ENCODE results near the gene TEX2. TPM values are rescaled to one million over a fixed set of nuclear protein-coding genes. Genes with fewer than 3 reads are reported as not detected.
A peak's percentile ranks its signal among the peaks of the same experiment; 100 is the strongest.
"Not testable (repeated sequence)": the region's sequence is repeated elsewhere in the genome, so short reads cannot be mapped to it uniquely, and the experiment has no call there.

Gene TEX2
- total and polyA plus RNA-seq, 7 experiments from 2014 or later: 7.9 to 24.2 (median 14.4) TPM

- Histone ChIP-seq H3K27me3 (ENCODE audit: control insufficient read depth in 2 of 2, insufficient read depth in 2 of 2, low read length in 2 of 2) (no peaks in the 10 kb centered on the region), H3K36me3 (ENCODE audit: control insufficient read depth in 2 of 3, insufficient read depth in 3 of 3, low read length in 3 of 3) (no peaks in the 10 kb centered on the region), H3K9me3 (ENCODE audit: control insufficient read depth in 2 of 3, low read length in 3 of 3) (no peaks in the 10 kb centered on the region), H3K27ac (ENCODE audit: low read depth, low read length) (no peak overlapping the region), H3K4me1 (ENCODE audit: control insufficient read depth in 2 of 2, insufficient read depth in 2 of 2, low read length in 2 of 2) (peaks cover 0 to 5% of the 10 kb centered on the region in 2 donors), H3K4me3 (ENCODE audit: low read length) (no peak overlapping the region)
- Mint-ChIP-seq H3K9me3 (no peaks in the 10 kb centered on the region), H3K27me3 (no peaks in the 10 kb centered on the region), H3K4me1 (peaks cover 0 to 49% (median 35%) of the 10 kb centered on the region in 7 donors), H3K27ac (no peak overlapping the region), H3K36me3 (peaks cover 0 to 17% (median 0%) of the 10 kb centered on the region in 5 donors), H3K4me3 (no peak overlapping the region)
- DNase-seq (no peak), ATAC-seq (no peak)
- CTCF ChIA-PET: interaction anchor here (0.9 kb wide), 1 partner anchor 37 kb away, joined by 3 read pairs; no protein-coding TSS in a partner anchor
- intact Hi-C loops (cut with micrococcal nuclease): no loop called here
- POLR2A ChIA-PET: interaction anchor here (0.8 kb wide), 1 partner anchor 32 kb away, joined by 4 read pairs; no protein-coding TSS in a partner anchor
Observed at GRCh38 chr17:64244165-64244564, 18.9 kb downstream of the TEX2 start.

- Histone ChIP-seq H3K36me3 (ENCODE audit: control insufficient read depth in 2 of 3, insufficient read depth in 3 of 3, low read length in 3 of 3) (no peaks in the 10 kb centered on the region), H3K9me3 (ENCODE audit: control insufficient read depth in 2 of 3, low read length in 3 of 3) (no peaks in the 10 kb centered on the region), H3K27me3 (ENCODE audit: control insufficient read depth in 2 of 2, insufficient read depth in 2 of 2, low read length in 2 of 2) (no peaks in the 10 kb centered on the region), H3K4me1 (ENCODE audit: control insufficient read depth in 2 of 2, insufficient read depth in 2 of 2, low read length in 2 of 2) (peaks cover 0 to 5% of the 10 kb centered on the region in 2 donors), H3K4me3 (ENCODE audit: low read length) (no peak overlapping the region), H3K27ac (ENCODE audit: low read depth, low read length) (no peak overlapping the region)
- ATAC-seq (no peak), DNase-seq (no peak)
- no peaks in the 10 kb centered on the region for H3K9me3 Mint-ChIP-seq
- intact Hi-C loops (cut with micrococcal nuclease): no loop called here
- no peaks in the 10 kb centered on the region for H3K27me3 Mint-ChIP-seq
- no peak overlapping the region for H3K27ac Mint-ChIP-seq
- peaks cover 3 to 47% (median 37%) of the 10 kb centered on the region in 7 donors for H3K4me1 Mint-ChIP-seq
- no peak overlapping the region for H3K4me3 Mint-ChIP-seq
- ChIA-PET POLR2A (interaction anchor here (0.8 kb wide), 1 partner anchor 31 kb away, joined by 4 read pairs; no protein-coding TSS in a partner anchor), CTCF (no interaction called here)
- peaks cover 0 to 17% (median 0%) of the 10 kb centered on the region in 5 donors for H3K36me3 Mint-ChIP-seq
Observed at GRCh38 chr17:64243340-64243739, 19.7 kb downstream of the TEX2 start.

DNA sequence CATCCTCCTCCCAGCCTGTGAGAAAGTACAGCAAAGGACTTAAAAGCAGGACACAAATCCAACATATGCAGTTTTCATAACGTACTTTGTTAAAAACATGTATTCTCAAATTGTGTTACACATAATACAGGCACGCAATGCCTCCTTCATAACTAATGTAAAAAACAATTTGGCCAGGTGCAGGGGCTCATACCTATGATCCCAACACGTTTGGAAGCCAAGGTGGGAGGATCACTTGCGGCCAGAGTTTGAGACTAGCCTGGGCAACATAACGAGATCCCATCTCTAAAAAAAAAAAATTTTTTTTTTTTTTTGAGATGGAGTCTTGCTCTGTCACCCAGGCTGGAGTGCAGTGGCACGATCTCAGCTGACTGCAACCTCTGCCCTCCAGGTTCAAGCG, 20.4 kb downstream of the TEX2 start:
- no peaks in the 10 kb centered on the region for H3K9me3 ChIP-seq (ENCODE audit: control insufficient read depth in 2 of 3, low read length in 3 of 3)
- H3K4me1 ChIP-seq (ENCODE audit: control insufficient read depth in 2 of 2, insufficient read depth in 2 of 2, low read length in 2 of 2): peaks cover 0 to 5% of the 10 kb centered on the region in 2 donors
- Mint-ChIP-seq H3K9me3 (no peaks in the 10 kb centered on the region), H3K27me3 (no peaks in the 10 kb centered on the region), H3K36me3 (peaks cover 0 to 13% (median 0%) of the 10 kb centered on the region in 5 donors), H3K27ac (no peak overlapping the region), H3K4me1 (peaks cover 4 to 45% (median 30%) of the 10 kb centered on the region in 7 donors), H3K4me3 (no peak overlapping the region)
- ATAC-seq (no peak), DNase-seq (no peak)
- H3K4me3 ChIP-seq (ENCODE audit: low read length): no peak overlapping the region
- H3K27me3 ChIP-seq (ENCODE audit: control insufficient read depth in 2 of 2, insufficient read depth in 2 of 2, low read length in 2 of 2): no peaks in the 10 kb centered on the region
- no peaks in the 10 kb centered on the region for H3K36me3 ChIP-seq (ENCODE audit: control insufficient read depth in 2 of 3, insufficient read depth in 3 of 3, low read length in 3 of 3)
- H3K27ac ChIP-seq (ENCODE audit: low read depth, low read length): no peak overlapping the region
- intact Hi-C loops (cut with micrococcal nuclease): no loop called here
- ChIA-PET CTCF (no interaction called here), POLR2A (no interaction called here)

DNA sequence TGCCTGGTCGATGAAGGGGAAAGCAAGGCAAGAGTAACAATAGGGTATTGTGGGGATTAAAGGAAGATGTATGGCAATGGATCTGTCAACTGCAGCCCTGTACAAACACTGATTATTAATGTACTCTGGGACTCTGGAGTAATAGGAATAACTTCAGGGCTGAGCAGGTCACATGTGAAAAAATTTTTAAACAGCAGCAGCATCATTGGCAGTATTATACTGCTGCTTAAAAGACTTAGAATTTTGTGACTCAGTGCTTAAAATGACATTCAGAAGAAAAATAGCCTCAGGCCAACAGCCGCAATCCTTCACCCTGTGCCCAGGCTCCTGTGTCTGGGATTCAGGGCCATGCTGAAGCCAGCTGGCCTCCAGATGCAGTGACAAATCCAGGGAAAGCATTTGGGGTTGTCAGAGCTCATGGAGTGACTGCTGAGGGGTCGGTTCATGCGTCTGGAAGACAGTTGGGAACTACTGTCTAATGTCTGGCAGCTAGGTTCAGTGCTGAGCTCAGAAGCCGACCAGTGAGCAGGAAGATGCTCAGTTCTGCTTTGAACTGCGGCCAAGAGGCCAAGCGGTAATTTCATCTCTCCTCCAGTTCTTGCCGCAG, 22.2 kb downstream of the TEX2 start:
- DNase-seq (no peak), ATAC-seq (no peak)
- Mint-ChIP-seq H3K9me3 (no peaks in the 10 kb centered on the region), H3K27ac (no peak overlapping the region), H3K4me1 (peaks cover 4 to 53% (median 33%) of the 10 kb centered on the region in 7 donors), H3K36me3 (peaks cover 0 to 7% (median 0%) of the 10 kb centered on the region in 5 donors), H3K4me3 (no peak overlapping the region), H3K27me3 (no peaks in the 10 kb centered on the region)
- POLR2A ChIA-PET: no interaction called here
- no peaks in the 10 kb centered on the region for H3K9me3 ChIP-seq (ENCODE audit: control insufficient read depth in 2 of 3, low read length in 3 of 3)
- no peaks in the 10 kb centered on the region for H3K27me3 ChIP-seq (ENCODE audit: control insufficient read depth in 2 of 2, insufficient read depth in 2 of 2, low read length in 2 of 2)
- H3K4me3 ChIP-seq (ENCODE audit: low read length): no peak overlapping the region
- CTCF ChIA-PET: interaction anchor here (0.6 kb wide), 1 partner anchor 711 kb away, joined by 4 read pairs; no protein-coding TSS in a partner anchor
- H3K36me3 ChIP-seq (ENCODE audit: control insufficient read depth in 2 of 3, insufficient read depth in 3 of 3, low read length in 3 of 3): no peaks in the 10 kb centered on the region
- no peak overlapping the region for H3K27ac ChIP-seq (ENCODE audit: low read depth, low read length)
- intact Hi-C loops (cut with micrococcal nuclease): no loop called here
- peaks cover 0 to 5% of the 10 kb centered on the region in 2 donors for H3K4me1 ChIP-seq (ENCODE audit: control insufficient read depth in 2 of 2, insufficient read depth in 2 of 2, low read length in 2 of 2)

DNA sequence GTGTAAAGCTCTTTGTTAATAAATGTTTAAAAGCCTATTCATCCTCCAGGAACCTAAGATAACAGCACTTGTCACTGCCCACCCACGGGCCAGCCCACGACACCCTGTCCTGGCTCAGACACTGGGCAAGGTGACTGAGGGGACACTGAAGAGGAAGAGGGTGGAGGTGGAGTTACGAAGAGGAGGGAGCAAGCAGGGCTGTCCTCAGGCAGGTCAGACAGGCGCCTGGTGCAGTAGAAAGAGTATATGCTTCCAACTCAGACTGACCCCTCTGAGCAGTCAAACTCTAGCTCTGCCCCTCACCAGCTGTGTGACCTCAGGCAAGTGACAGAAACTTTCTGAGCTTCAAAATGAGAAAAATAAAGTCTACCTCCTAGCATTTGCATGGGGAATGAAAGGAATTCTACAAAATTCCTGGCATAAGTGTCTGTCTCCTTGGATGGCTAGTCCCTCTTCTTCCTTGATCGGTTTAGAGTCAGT, 22.8 kb downstream of the TEX2 start:
- intact Hi-C loops (cut with micrococcal nuclease): no loop called here
- H3K27me3 ChIP-seq (ENCODE audit: control insufficient read depth in 2 of 2, insufficient read depth in 2 of 2, low read length in 2 of 2): no peaks in the 10 kb centered on the region
- ATAC-seq (no peak), DNase-seq (no peak)
- no peaks in the 10 kb centered on the region for H3K9me3 Mint-ChIP-seq
- ChIA-PET POLR2A (no interaction called here), CTCF (no interaction called here)
- H3K4me1 ChIP-seq (ENCODE audit: control insufficient read depth in 2 of 2, insufficient read depth in 2 of 2, low read length in 2 of 2): peaks cover 0 to 5% of the 10 kb centered on the region in 2 donors
- H3K27ac ChIP-seq (ENCODE audit: low read depth, low read length): no peak overlapping the region
- peak overlapping the region in 1 of 9 donors; percentile 38 for H3K27ac Mint-ChIP-seq
- H3K27me3 Mint-ChIP-seq: no peaks in the 10 kb centered on the region
- H3K4me3 ChIP-seq (ENCODE audit: low read length): no peak overlapping the region
- no peaks in the 10 kb centered on the region for H3K36me3 ChIP-seq (ENCODE audit: control insufficient read depth in 2 of 3, insufficient read depth in 3 of 3, low read length in 3 of 3)
- peaks cover 0 to 4% (median 0%) of the 10 kb centered on the region in 5 donors for H3K36me3 Mint-ChIP-seq
- H3K4me3 Mint-ChIP-seq: no peak overlapping the region
- H3K4me1 Mint-ChIP-seq: peaks cover 4 to 47% (median 29%) of the 10 kb centered on the region in 7 donors
- H3K9me3 ChIP-seq (ENCODE audit: control insufficient read depth in 2 of 3, low read length in 3 of 3): no peaks in the 10 kb centered on the region

- H3K27me3 Mint-ChIP-seq; H3K9me3 ChIP-seq (ENCODE audit: control insufficient read depth in 2 of 3, low read length in 3 of 3); H3K27ac ChIP-seq (ENCODE audit: low read depth, low read length); H3K9me3 Mint-ChIP-seq; H3K4me3 Mint-ChIP-seq; CTCF ChIA-PET; H3K4me3 ChIP-seq (ENCODE audit: low read length); H3K27me3 ChIP-seq (ENCODE audit: control insufficient read depth in 2 of 2, insufficient read depth in 2 of 2, low read length in 2 of 2); intact Hi-C loops (cut with micrococcal nuclease); H3K36me3 ChIP-seq (ENCODE audit: control insufficient read depth in 2 of 3, insufficient read depth in 3 of 3, low read length in 3 of 3); H3K4me1 ChIP-seq (ENCODE audit: control insufficient read depth in 2 of 2, insufficient read depth in 2 of 2, low read length in 2 of 2); ATAC-seq: not testable (repeated sequence)
- H3K36me3 Mint-ChIP-seq: peaks cover 0 to 15% (median 3%) of the 10 kb centered on the region in 5 donors
- DNase-seq: peak in 1 of 9 donors; percentile 26
- H3K27ac Mint-ChIP-seq: peak overlapping the region in 1 of 9 donors; percentile 36
- H3K4me1 Mint-ChIP-seq: peaks cover 4 to 40% (median 25%) of the 10 kb centered on the region in 7 donors
- POLR2A ChIA-PET: interaction anchor here (0.6 kb wide), 1 partner anchor 543 kb away, joined by 5 read pairs; no protein-coding TSS in a partner anchor
Observed at GRCh38 chr17:64238449-64238848, 24.6 kb downstream of the TEX2 start.

Data from naive thymus-derived CD4-positive, alpha-beta T cell (primary cell).